A673 (cell line): ENCODE measurements around the gene PECR.

Source experiments
- EZH2 ChIP-seq: fragments of 200-600 bp; sonication (generic); IDR thresholded peaks from 2 replicates; pipeline ENCODE4 v1.6.1; 2017; ENCODE audit warnings: borderline replicate concordance, low read depth, mild to moderate bottlenecking, mixed read lengths, antibody characterized with exemption, low read length; ENCODE audit not compliant: poor library complexity, severe bottlenecking
- TF ChIP-seq, protein P1 (sequence below): fragments of 300-800, 200-600 bp; sonication (generic); conservative IDR thresholded peaks from 2 replicates; pipeline ENCODE4 v1.5.1; 2017; ENCODE audit warnings: low read depth, mild to moderate bottlenecking, antibody characterized with exemption, low read length, moderate library complexity, mixed read lengths

DNA sequence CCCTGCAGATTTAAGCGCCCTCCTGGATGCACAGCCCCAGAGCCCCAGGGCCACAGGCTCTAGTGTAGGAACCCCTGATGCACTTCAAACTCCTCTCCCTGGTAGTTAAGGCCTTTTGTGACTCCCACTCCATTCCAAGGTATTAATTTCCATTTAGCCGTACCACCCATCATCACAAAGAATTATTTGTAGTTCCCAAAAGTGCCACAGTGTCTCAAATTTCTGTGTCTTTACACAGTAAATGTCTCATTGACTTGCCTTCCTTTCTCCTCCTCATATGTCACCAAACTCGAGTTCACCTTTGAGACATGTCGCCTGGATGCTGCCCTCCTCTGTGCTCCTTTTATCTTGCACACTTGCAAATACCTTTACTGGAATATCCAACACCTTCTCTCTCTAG lies 25.9 kb downstream of the PECR start:
- TF ChIP-seq, protein P1, sequence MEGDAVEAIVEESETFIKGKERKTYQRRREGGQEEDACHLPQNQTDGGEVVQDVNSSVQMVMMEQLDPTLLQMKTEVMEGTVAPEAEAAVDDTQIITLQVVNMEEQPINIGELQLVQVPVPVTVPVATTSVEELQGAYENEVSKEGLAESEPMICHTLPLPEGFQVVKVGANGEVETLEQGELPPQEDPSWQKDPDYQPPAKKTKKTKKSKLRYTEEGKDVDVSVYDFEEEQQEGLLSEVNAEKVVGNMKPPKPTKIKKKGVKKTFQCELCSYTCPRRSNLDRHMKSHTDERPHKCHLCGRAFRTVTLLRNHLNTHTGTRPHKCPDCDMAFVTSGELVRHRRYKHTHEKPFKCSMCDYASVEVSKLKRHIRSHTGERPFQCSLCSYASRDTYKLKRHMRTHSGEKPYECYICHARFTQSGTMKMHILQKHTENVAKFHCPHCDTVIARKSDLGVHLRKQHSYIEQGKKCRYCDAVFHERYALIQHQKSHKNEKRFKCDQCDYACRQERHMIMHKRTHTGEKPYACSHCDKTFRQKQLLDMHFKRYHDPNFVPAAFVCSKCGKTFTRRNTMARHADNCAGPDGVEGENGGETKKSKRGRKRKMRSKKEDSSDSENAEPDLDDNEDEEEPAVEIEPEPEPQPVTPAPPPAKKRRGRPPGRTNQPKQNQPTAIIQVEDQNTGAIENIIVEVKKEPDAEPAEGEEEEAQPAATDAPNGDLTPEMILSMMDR = no peak
- no peak for TF ChIP-seq EZH2
